AG20443 (cell line): ENCODE data around the gene DGLUCY.
"Not testable (repeated sequence)": the region's sequence is repeated elsewhere in the genome, so short reads cannot be mapped to it uniquely, and the experiment has no call there.

Experiments used
- DNase-seq: peaks from one replicate; pipeline ENCODE4 v3.0.0; 2012; ENCODE audit warnings: low spot score, mixed read lengths

The DGLUCY gene

GRCh38 chr14:91171291-91171690 lies 57.4 kb downstream of the DGLUCY start:
- DNase-seq = no peak

GRCh38 chr14:91173221-91173670 lies 59.4 kb downstream of the DGLUCY start:
- peak; percentile 87 for DNase-seq

- no peak for DNase-seq
Measured at GRCh38 chr14:91173904-91174303, 60.0 kb downstream of the DGLUCY start.

- no peak for DNase-seq
Measured at GRCh38 chr14:91175291-91176201, 61.7 kb downstream of the DGLUCY start.

GRCh38 chr14:91177073-91178034 lies 63.5 kb downstream of the DGLUCY start:
- peak; percentile 78 for DNase-seq

GRCh38 chr14:91180611-91181010 lies 66.7 kb downstream of the DGLUCY start:
- no peak for DNase-seq

GRCh38 chr14:91182753-91183152 lies 68.9 kb downstream of the DGLUCY start:
- not testable (repeated sequence) for DNase-seq

- no peak for DNase-seq
Measured at GRCh38 chr14:91184559-91184958, 70.7 kb downstream of the DGLUCY start.

GRCh38 chr14:91185721-91186120 lies 71.8 kb downstream of the DGLUCY start:
- DNase-seq = peak; percentile 30

- DNase-seq = peak; percentile 65
Measured at GRCh38 chr14:91186515-91187066, 72.7 kb downstream of the DGLUCY start.

GRCh38 chr14:91187271-91187670 lies 73.4 kb downstream of the DGLUCY start:
- no peak for DNase-seq

GRCh38 chr14:91190853-91191252 lies 77.0 kb downstream of the DGLUCY start:
- no peak for DNase-seq

- no peak for DNase-seq
Measured at GRCh38 chr14:91193069-91193468, 79.2 kb downstream of the DGLUCY start.

GRCh38 chr14:91195881-91196280 lies 82.0 kb downstream of the DGLUCY start:
- DNase-seq = no peak

- DNase-seq = no peak
Measured at GRCh38 chr14:91197631-91198030, 83.8 kb downstream of the DGLUCY start.

- not testable (repeated sequence) for DNase-seq
Measured at GRCh38 chr14:91200802-91201201, 86.9 kb downstream of the DGLUCY start.

GRCh38 chr14:91202234-91202974 lies 88.5 kb downstream of the DGLUCY start:
- peak; percentile 73 for DNase-seq

GRCh38 chr14:91204657-91205056 lies 90.8 kb downstream of the DGLUCY start:
- DNase-seq = no peak

- DNase-seq = no peak
Measured at GRCh38 chr14:91205459-91205858, 91.6 kb downstream of the DGLUCY start.

GRCh38 chr14:91207008-91207407 lies 93.1 kb downstream of the DGLUCY start:
- DNase-seq = no peak

- DNase-seq = no peak
Measured at GRCh38 chr14:91211017-91211416, 97.1 kb downstream of the DGLUCY start.

GRCh38 chr14:91214306-91214705 lies 100.4 kb downstream of the DGLUCY start:
- no peak for DNase-seq
